COLO829 (cell line): ENCODE data around the gene VTA1.
A peak's percentile ranks its signal among the peaks of the same experiment; 100 is the strongest.
"Not testable (repeated sequence)": the region's sequence is repeated elsewhere in the genome, so short reads cannot be mapped to it uniquely, and the experiment has no call there.

Source experiments
- DNase-seq: peaks from one replicate; pipeline ENCODE4 v3.0.0; 2012; ENCODE audit warnings: low spot score

VTA1 gene

GRCh38 chr6:142171351-142171750 lies 24.3 kb downstream of the VTA1 start:
- no peak for DNase-seq

GRCh38 chr6:142172758-142173157 lies 25.7 kb downstream of the VTA1 start:
- DNase-seq: no peak

- no peak for DNase-seq
Measured at GRCh38 chr6:142173980-142174379, 26.9 kb downstream of the VTA1 start.

GRCh38 chr6:142174703-142175102 lies 27.6 kb downstream of the VTA1 start:
- no peak for DNase-seq

GRCh38 chr6:142178129-142178528 lies 31.1 kb downstream of the VTA1 start:
- DNase-seq: no peak

GRCh38 chr6:142182004-142182403 lies 34.9 kb downstream of the VTA1 start:
- no peak for DNase-seq

- DNase-seq: no peak
Measured at GRCh38 chr6:142183351-142183750, 36.3 kb downstream of the VTA1 start.

GRCh38 chr6:142184307-142184706 lies 37.2 kb downstream of the VTA1 start:
- no peak for DNase-seq

GRCh38 chr6:142185641-142186040 lies 38.6 kb downstream of the VTA1 start:
- DNase-seq: no peak

GRCh38 chr6:142187209-142187608 lies 40.1 kb downstream of the VTA1 start:
- peak; percentile 58 for DNase-seq

- DNase-seq: not testable (repeated sequence)
Measured at GRCh38 chr6:142188341-142188740, 41.3 kb downstream of the VTA1 start.

- DNase-seq: no peak
Measured at GRCh38 chr6:142189057-142189456, 42.0 kb downstream of the VTA1 start.

- DNase-seq: no peak
Measured at GRCh38 chr6:142192343-142192742, 45.3 kb downstream of the VTA1 start.

- DNase-seq: no peak
Measured at GRCh38 chr6:142193621-142194020, 46.6 kb downstream of the VTA1 start.

GRCh38 chr6:142195862-142196541 lies 48.9 kb downstream of the VTA1 start:
- DNase-seq: no peak

- DNase-seq: no peak
Measured at GRCh38 chr6:142200846-142201628, 54.0 kb downstream of the VTA1 start.

GRCh38 chr6:142207265-142207877 lies 60.3 kb downstream of the VTA1 start:
- DNase-seq: peak; percentile 35

- DNase-seq: no peak
Measured at GRCh38 chr6:142210606-142211005, 63.5 kb downstream of the VTA1 start.

- DNase-seq: no peak
Measured at GRCh38 chr6:142213402-142213801, 66.3 kb downstream of the VTA1 start.

- peak; percentile 61 for DNase-seq
Measured at GRCh38 chr6:142218446-142218845, 71.4 kb downstream of the VTA1 start.

- no peak for DNase-seq
Measured at GRCh38 chr6:142222022-142222421, 75.0 kb downstream of the VTA1 start.

GRCh38 chr6:142223938-142224337 lies 76.9 kb downstream of the VTA1 start:
- DNase-seq: no peak

GRCh38 chr6:142225115-142225514 lies 78.1 kb downstream of the VTA1 start:
- no peak for DNase-seq
